Hematopoietic multipotent progenitor cell treated with erythropoietin and hydrocortisone succinate and interleukin-3 and kit ligand, for 4 days (in vitro differentiated cells): ENCODE measurements around the gene PARP8.
"Not testable (repeated sequence)": the region's sequence is repeated elsewhere in the genome, so short reads cannot be mapped to it uniquely, and the experiment has no call there.

Source experiments
- DNase-seq: peaks from one replicate; pipeline ENCODE4 v3.0.0-alpha.2; 2015

PARP8 gene

GRCh38 chr5:50666261-50667022 is at the start of gene PARP8:
Gene PARP8 (plus strand): TSS chr5:50666637. CDS start chr5:50667096, 459 bp downstream.
- peak; percentile 60 for DNase-seq

- no peak for DNase-seq
These were observed 42.8 kb upstream of the PARP8 start for GRCh38 chr5:50623666-50624065.

GRCh38 chr5:50634866-50635265 is 31.6 kb upstream of the PARP8 start:
- DNase-seq = peak; percentile 82

- DNase-seq = peak; percentile 20
These were observed 28.9 kb upstream of the PARP8 start for GRCh38 chr5:50637576-50637975.

- no peak for DNase-seq
These were observed 19.8 kb upstream of the PARP8 start for GRCh38 chr5:50646591-50646990.

GRCh38 chr5:50647726-50648125 is 18.7 kb upstream of the PARP8 start:
- DNase-seq = peak; percentile 52

GRCh38 chr5:50653946-50654345 is 12.5 kb upstream of the PARP8 start:
- DNase-seq = peak; percentile 77

- DNase-seq = peak; percentile 12
These were observed 11.2 kb upstream of the PARP8 start for GRCh38 chr5:50655067-50655809.

- no peak for DNase-seq
These were observed 10.6 kb upstream of the PARP8 start for GRCh38 chr5:50655810-50656205.

GRCh38 chr5:50657044-50657443 is 9.4 kb upstream of the PARP8 start:
- no peak for DNase-seq

- DNase-seq = peak; percentile 29
These were observed 8.2 kb upstream of the PARP8 start for GRCh38 chr5:50658246-50658645.

- peak; percentile 27 for DNase-seq
These were observed 2.8 kb upstream of the PARP8 start for GRCh38 chr5:50663636-50664035.

- DNase-seq = peak; percentile 21
These were observed 1.3 kb upstream of the PARP8 start for GRCh38 chr5:50665091-50665490.

GRCh38 chr5:50665761-50666202 is 655 bp upstream of the PARP8 start:
- peak; percentile 50 for DNase-seq

GRCh38 chr5:50667023-50667652 is 701 bp downstream of the PARP8 start:
- DNase-seq = peak; percentile 67

- DNase-seq = peak; percentile 71
These were observed 1.5 kb downstream of the PARP8 start for GRCh38 chr5:50667653-50668595.

- not testable (repeated sequence) for DNase-seq
These were observed 2.2 kb downstream of the PARP8 start for GRCh38 chr5:50668636-50669035.

- DNase-seq = peak; percentile 18
These were observed 6.2 kb downstream of the PARP8 start for GRCh38 chr5:50672663-50673062.

GRCh38 chr5:50673444-50673843 is 7.0 kb downstream of the PARP8 start:
- DNase-seq = not testable (repeated sequence)

- DNase-seq = no peak
These were observed 8.9 kb downstream of the PARP8 start for GRCh38 chr5:50675385-50675784.

GRCh38 chr5:50679554-50679953 is 13.1 kb downstream of the PARP8 start:
- DNase-seq = not testable (repeated sequence)

- DNase-seq = no peak
These were observed 18.3 kb downstream of the PARP8 start for GRCh38 chr5:50684721-50685120.
